Body of pancreas (tissue), 4 donors: Measurements from ENCODE around the gene NAB1. TPM values are rescaled to one million over a fixed set of nuclear protein-coding genes. Genes with fewer than 3 reads are reported as not detected.

Experiments used
- ATAC-seq: fragments of 150-250 bp; one replicate; pipeline ENCODE4 v1.9.1; 2016
- DNase-seq, 4 donors: peaks; one replicate each; pipeline ENCODE4 v3.0.0-alpha.2; 2019
- H3K27ac ChIP-seq, 4 donors: fragments of 200-600 bp; sonication (generic); 1 replicate in 3 of 4; 2 replicates in 1 of 4; pipeline versions ENCODE4 v1.5.1 to v1.6.1; 2016 to 2019; ENCODE audit warnings: mild to moderate bottlenecking in 1 of 4, mixed read lengths in 1 of 4, moderate library complexity in 1 of 4
- H3K27me3 ChIP-seq, 2 donors: fragments of 200-600 bp; sonication (generic); one replicate each; pipeline ENCODE4 v1.6.0; 2016; ENCODE audit warnings: mild to moderate bottlenecking in 1 of 2
- H3K36me3 ChIP-seq, 2 donors: fragments of 200-600 bp; sonication (generic); replicated peaks in 1 of 2; 2 replicates each; pipeline ENCODE4 v1.5.1; 2016; ENCODE audit warnings: low read depth in 2 of 2; ENCODE audit not compliant: insufficient read depth in 1 of 2
- H3K4me1 ChIP-seq: fragments of 200-600 bp; sonication (generic); one replicate; pipeline ENCODE4 v1.6.0; 2016
- H3K4me3 ChIP-seq, 2 donors: fragments of 200-600 bp; sonication (generic); 1 replicate in 1 of 2; 2 replicates in 1 of 2; pipeline ENCODE4 v1.5.1; 2016 to 2019
- H3K9me3 ChIP-seq, 3 donors: fragments of 200-600 bp; sonication (generic); 1 replicate in 2 of 3; 2 replicates in 1 of 3; pipeline ENCODE4 v1.5.1; 2016
- CTCF ChIP-seq, 7 experiments: fragments of 450-650 bp in 4 of 7; fragments of 200-600 bp in 3 of 7; sonication (generic) in 3 of 7; IDR thresholded peaks; one replicate each; pipeline ENCODE4 v1.5.1; 2016 to 2019; ENCODE audit warnings: antibody characterized with exemption in 7 of 7
- POLR2A ChIP-seq, 3 donors: fragments of 450-650 bp; IDR thresholded peaks; one replicate each; pipeline ENCODE4 v1.6.1; 2016; ENCODE audit warnings: antibody characterized with exemption in 3 of 3, mild to moderate bottlenecking in 2 of 3
- WGBS, 2 donors: methylation state at CpG; one replicate each; pipeline ENCODE4 v1.1.5; 2017; 5-methylcytosine and 5-hydroxymethylcytosine counted together
- intact Hi-C: fragments of 100-400 bp; cut with DNase I; formaldehyde crosslinking; loops from one replicate; pipeline ENCODE4 v1.15.1; 2023
- total RNA-seq, 2 donors: library from RNA; depleted of rRNA; stranded (reverse); fragments of >200 nt; gene quantifications; one replicate each; pipeline ENCODE4 v1.1.0, GENCODE V29; 2016

Gene NAB1
- total RNA-seq, 2 donors from 2014 or later, result 19.8 to 30.1 TPM

- no peaks in the 10 kb centered on the region for H3K9me3 ChIP-seq
Measured at GRCh38 chr2:190717764-190718651, 69.1 kb downstream of the NAB1 start.

GRCh38 chr2:190718652-190719526, 70.0 kb downstream of the NAB1 start:
- 35 to 39% methylated on average over 7 of the region's 7 CpGs for WGBS, 2 donors
- Histone ChIP-seq H3K4me3 (no peak overlapping the region), H3K9me3 (no peaks in the 10 kb centered on the region), H3K27ac (peak overlapping the region in 2 of 4 donors; percentile 37 to 39), H3K36me3 (no peaks in the 10 kb centered on the region), H3K4me1 (peaks cover 3% of the 10 kb centered on the region), H3K27me3 (no peaks in the 10 kb centered on the region)
- intact Hi-C loops, result no loop called here
- TF ChIP-seq POLR2A (IDR thresholded peaks at IDR 0.05) (no peak), CTCF (IDR thresholded peaks at IDR 0.05) (no peak)
- ATAC-seq (peak; percentile 91), DNase-seq (peak; percentile 26 to 69 (median 34))

More at GRCh38 chr2:190717764-190718651, 69.1 kb downstream of the NAB1 start:
- H3K27me3 ChIP-seq, result no peaks in the 10 kb centered on the region
- H3K4me1 ChIP-seq, result peaks cover 3% of the 10 kb centered on the region
- intact Hi-C loops, result no loop called here
- no peaks in the 10 kb centered on the region for H3K36me3 ChIP-seq
- DNase-seq (no peak), ATAC-seq (no peak)
- 76 to 78% methylated on average over 15 of the region's 15 CpGs for WGBS, 2 donors
- peak overlapping the region in 1 of 4 donors; percentile 39 for H3K27ac ChIP-seq
- H3K4me3 ChIP-seq, result no peak overlapping the region
- TF ChIP-seq CTCF (IDR thresholded peaks at IDR 0.05) (no peak), POLR2A (IDR thresholded peaks at IDR 0.05) (no peak)

- ATAC-seq (no peak), DNase-seq (no peak)
- Histone ChIP-seq H3K27me3 (no peaks in the 10 kb centered on the region), H3K4me1 (peaks cover 3% of the 10 kb centered on the region), H3K36me3 (no peaks in the 10 kb centered on the region), H3K9me3 (no peaks in the 10 kb centered on the region), H3K4me3 (no peak overlapping the region), H3K27ac (no peak overlapping the region)
- TF ChIP-seq POLR2A (IDR thresholded peaks at IDR 0.05), result no peak
- TF ChIP-seq CTCF (IDR thresholded peaks at IDR 0.05), result no peak
- intact Hi-C loops, result no loop called here
- WGBS, 2 donors, result 78% methylated on average over 6 of the region's 6 CpGs
Measured at GRCh38 chr2:190720276-190720675, 71.4 kb downstream of the NAB1 start.

GRCh38 chr2:190720691-190721090, 71.8 kb downstream of the NAB1 start:
- intact Hi-C loops, result no loop called here
- WGBS, 2 donors, result 63 to 74% methylated on average over 1 of the region's 1 CpG
- ATAC-seq (no peak), DNase-seq (no peak)
- Histone ChIP-seq H3K9me3 (no peaks in the 10 kb centered on the region), H3K27me3 (no peaks in the 10 kb centered on the region), H3K4me1 (peaks cover 3% of the 10 kb centered on the region), H3K27ac (no peak overlapping the region), H3K36me3 (no peaks in the 10 kb centered on the region), H3K4me3 (no peak overlapping the region)
- TF ChIP-seq POLR2A (IDR thresholded peaks at IDR 0.05) (no peak), CTCF (IDR thresholded peaks at IDR 0.05) (no peak)
